Endothelial cell of umbilical vein (primary cell): Measurements from ENCODE around the gene FUT8.

Source experiments
- EZH2 ChIP-seq: IDR thresholded peaks from 2 replicates; pipeline ENCODE4 v1.6.1; 2012; ENCODE audit warnings: borderline replicate concordance, low read depth, mild to moderate bottlenecking, moderate library complexity, low read length, inconsistent platforms; ENCODE audit not compliant: severe bottlenecking
- MYC ChIP-seq: IDR thresholded peaks from one replicate; pipeline ENCODE4 v1.6.1; 2011; ENCODE audit warnings: mild to moderate bottlenecking, low read depth, low read length
- POLR2A ChIP-seq: IDR thresholded peaks from 2 replicates; pipeline ENCODE4 v1.6.1; 2012; ENCODE audit warnings: low read depth, mild to moderate bottlenecking, control low read depth, low read length
- POLR2AphosphoS5 ChIP-seq: IDR thresholded peaks from 2 replicates; pipeline ENCODE4 v1.6.1; 2012; ENCODE audit warnings: low read depth, mild to moderate bottlenecking, control low read depth, low read length, moderate library complexity; ENCODE audit not compliant: insufficient read depth
- TF ChIP-seq, protein P1 (sequence below), 2 donors: IDR thresholded peaks; 1 replicate in 1 of 2; 2 replicates in 1 of 2; pipeline ENCODE4 v1.5.1; 2011; ENCODE audit warnings: low read length in 2 of 2, mild to moderate bottlenecking in 2 of 2, moderate library complexity in 2 of 2, control low read depth in 1 of 2, inconsistent platforms in 1 of 2, low read depth in 1 of 2; ENCODE audit not compliant: insufficient read depth in 1 of 2; ENCODE audit errors: extremely low read depth in 1 of 2
- TF ChIP-seq, protein P2 (sequence below): IDR thresholded peaks from 2 replicates; pipeline ENCODE4 v1.6.1; 2011; ENCODE audit not compliant: insufficient read depth, insufficient read length

DNA sequence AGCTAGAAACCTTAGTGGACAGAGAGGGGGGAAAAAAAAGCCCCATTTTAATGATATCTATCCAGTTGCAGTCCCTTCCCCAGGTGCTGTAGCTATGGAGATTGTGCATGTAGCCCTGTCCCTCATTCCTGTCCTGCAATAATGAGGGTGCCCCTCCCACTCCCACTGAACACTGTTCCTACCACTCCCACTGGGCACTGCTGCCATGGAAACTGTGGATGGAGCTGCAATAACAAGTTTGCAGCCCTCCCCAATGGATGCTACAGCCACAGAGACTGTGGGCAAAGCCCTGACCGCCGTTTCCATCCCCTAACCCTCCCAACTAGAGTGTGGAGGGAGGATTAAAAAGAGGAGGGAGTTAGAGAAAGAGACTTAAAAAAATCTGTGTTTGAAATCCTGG lies 238.3 kb downstream of the FUT8 start:
- TF ChIP-seq, protein P1, sequence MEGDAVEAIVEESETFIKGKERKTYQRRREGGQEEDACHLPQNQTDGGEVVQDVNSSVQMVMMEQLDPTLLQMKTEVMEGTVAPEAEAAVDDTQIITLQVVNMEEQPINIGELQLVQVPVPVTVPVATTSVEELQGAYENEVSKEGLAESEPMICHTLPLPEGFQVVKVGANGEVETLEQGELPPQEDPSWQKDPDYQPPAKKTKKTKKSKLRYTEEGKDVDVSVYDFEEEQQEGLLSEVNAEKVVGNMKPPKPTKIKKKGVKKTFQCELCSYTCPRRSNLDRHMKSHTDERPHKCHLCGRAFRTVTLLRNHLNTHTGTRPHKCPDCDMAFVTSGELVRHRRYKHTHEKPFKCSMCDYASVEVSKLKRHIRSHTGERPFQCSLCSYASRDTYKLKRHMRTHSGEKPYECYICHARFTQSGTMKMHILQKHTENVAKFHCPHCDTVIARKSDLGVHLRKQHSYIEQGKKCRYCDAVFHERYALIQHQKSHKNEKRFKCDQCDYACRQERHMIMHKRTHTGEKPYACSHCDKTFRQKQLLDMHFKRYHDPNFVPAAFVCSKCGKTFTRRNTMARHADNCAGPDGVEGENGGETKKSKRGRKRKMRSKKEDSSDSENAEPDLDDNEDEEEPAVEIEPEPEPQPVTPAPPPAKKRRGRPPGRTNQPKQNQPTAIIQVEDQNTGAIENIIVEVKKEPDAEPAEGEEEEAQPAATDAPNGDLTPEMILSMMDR (IDR thresholded peaks at IDR 0.05; ENCODE audit: extremely low read depth in 1 of 2, insufficient read depth in 1 of 2, low read depth in 1 of 2, low read length in 2 of 2) = no peak
- TF ChIP-seq POLR2A = no peak
- no peak for TF ChIP-seq POLR2AphosphoS5
- no peak for TF ChIP-seq EZH2
- no peak for TF ChIP-seq MYC
- TF ChIP-seq, protein P2, sequence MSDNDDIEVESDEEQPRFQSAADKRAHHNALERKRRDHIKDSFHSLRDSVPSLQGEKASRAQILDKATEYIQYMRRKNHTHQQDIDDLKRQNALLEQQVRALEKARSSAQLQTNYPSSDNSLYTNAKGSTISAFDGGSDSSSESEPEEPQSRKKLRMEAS = no peak
